Breast epithelium (tissue), 3 donors: ENCODE results near the gene DRD2.

Experiments
- CTCF ChIP-seq, 3 donors: fragments of 450-650 bp; IDR thresholded peaks; one replicate each; pipeline ENCODE4 v1.5.1; 2016 to 2017; ENCODE audit warnings: antibody characterized with exemption in 3 of 3, mild to moderate bottlenecking in 3 of 3, moderate library complexity in 3 of 3
- POLR2AphosphoS5 ChIP-seq, 3 donors: sonication (generic); formaldehyde crosslinking; IDR thresholded peaks; one replicate each; pipeline ENCODE4 v1.6.1; 2017; ENCODE audit warnings: antibody characterized with exemption in 3 of 3

GRCh38 chr11:113514856-113515255 lies 39.7 kb upstream of the DRD2 start:
- TF ChIP-seq CTCF (IDR thresholded peaks at IDR 0.05) (no peak), POLR2AphosphoS5 (IDR thresholded peaks at IDR 0.05) (no peak)
